Gastrocnemius medialis (tissue), 4 donors: ENCODE results near the gene MYBPH. TPM values are rescaled to one million over a fixed set of nuclear protein-coding genes. Genes with fewer than 3 reads are reported as not detected.

Experiments
- ATAC-seq, 2 donors: fragments of 150-250 bp; one replicate each; pipeline ENCODE4 v1.9.1; 2016
- DNase-seq, 2 donors: peaks; one replicate each; pipeline ENCODE4 v3.0.0-alpha.2; 2019
- H3K27ac ChIP-seq, 4 donors: fragments of 200-600 bp; sonication (generic); 1 replicate in 1 of 4; 2 replicates in 3 of 4; pipeline ENCODE4 v1.5.1; 2016 to 2018; ENCODE audit warnings: mild to moderate bottlenecking in 2 of 4, moderate library complexity in 1 of 4
- H3K27me3 ChIP-seq, 3 donors: fragments of 200-600 bp; sonication (generic) in 2 of 3; 1 replicate in 1 of 3; 2 replicates in 2 of 3; pipeline versions ENCODE4 v1.5.1 to v1.6.0; 2016 to 2019; ENCODE audit warnings: mild to moderate bottlenecking in 1 of 3, moderate library complexity in 1 of 3
- H3K36me3 ChIP-seq, 2 donors: fragments of 200-600 bp; sonication (generic) in 1 of 2; one replicate each; pipeline ENCODE4 v1.5.1; 2017 to 2018
- H3K4me1 ChIP-seq, 2 donors: fragments of 200-600 bp; sonication (generic) in 1 of 2; one replicate each; pipeline ENCODE4 v1.5.1; 2016 to 2017; ENCODE audit warnings: mild to moderate bottlenecking in 2 of 2
- H3K4me3 ChIP-seq, 4 donors: fragments of 200-600 bp; sonication (generic) in 3 of 4; 1 replicate in 1 of 4; 2 replicates in 3 of 4; pipeline ENCODE4 v1.5.1; 2016 to 2019; ENCODE audit warnings: mild to moderate bottlenecking in 2 of 4
- H3K9me3 ChIP-seq, 3 donors: fragments of 200-600 bp; sonication (generic) in 2 of 3; 1 replicate in 1 of 3; 2 replicates in 2 of 3; pipeline ENCODE4 v1.5.1; 2016 to 2019
- POLR2A ChIP-seq, 2 donors: fragments of 450-650 bp; IDR thresholded peaks; one replicate each; pipeline ENCODE4 v1.6.1; 2017; ENCODE audit warnings: antibody characterized with exemption in 2 of 2, mild to moderate bottlenecking in 2 of 2, moderate library complexity in 2 of 2
- in situ Hi-C, 4 donors: fragments of 200-750 bp; cut with MboI; loops; one replicate each; pipeline versions ENCODE4 v1.15.0 to v1.8.0; 2017; ENCODE audit warnings: low sequenced_read_pairs in 4 of 4
- intact Hi-C: fragments of 100-400 bp; cut with DNase I; formaldehyde crosslinking; loops from one replicate; pipeline ENCODE4 v1.15.1; 2023; ENCODE audit warnings: low total_unique reads
- total RNA-seq, 4 donors: library from RNA; depleted of rRNA; stranded (reverse); fragments of >200 nt; gene quantifications; one replicate each; pipeline versions ENCODE4 v1.1.0 to v1.2.3, GENCODE V29; 2016
- TF ChIP-seq, protein P1 (sequence below), 5 experiments: fragments of 450-650 bp in 3 of 5; fragments of 200-600 bp in 2 of 5; sonication (generic) in 2 of 5; IDR thresholded peaks in 4 of 5; conservative IDR thresholded peaks in 1 of 5; 1 replicate in 4 of 5; 2 replicates in 1 of 5; pipeline ENCODE4 v1.5.1; 2016 to 2019; ENCODE audit warnings: antibody characterized with exemption in 5 of 5, mild to moderate bottlenecking in 3 of 5, moderate library complexity in 3 of 5

Gene MYBPH
- total RNA-seq, 4 donors from 2014 or later = 7.4 to 260 (median 45.5) TPM

DNA sequence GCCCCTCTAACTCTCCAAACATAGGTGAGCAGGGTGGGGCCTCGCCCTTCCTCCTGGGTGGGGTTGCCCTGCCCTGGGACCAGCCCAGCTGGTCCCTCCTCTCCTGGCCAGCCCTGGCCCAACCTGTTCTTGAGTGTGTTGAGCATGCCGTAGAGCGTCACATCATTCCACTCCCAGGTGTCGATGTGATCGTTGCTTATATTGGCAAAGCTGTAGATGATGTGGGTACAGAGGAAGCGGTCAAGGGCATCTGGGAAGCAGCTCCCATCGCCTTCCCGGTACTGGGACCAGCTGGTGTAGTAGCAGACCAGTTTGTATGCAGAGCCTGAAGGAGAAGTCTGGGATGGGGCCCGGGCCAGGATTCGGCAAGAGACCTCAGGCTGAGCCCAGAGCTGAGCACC lies 9.4 kb upstream of the MYBPH start:
- intact Hi-C loops = no loop called here
- no peak for ATAC-seq
- no peak for TF ChIP-seq POLR2A (IDR thresholded peaks at IDR 0.05)
- TF ChIP-seq, protein P1, sequence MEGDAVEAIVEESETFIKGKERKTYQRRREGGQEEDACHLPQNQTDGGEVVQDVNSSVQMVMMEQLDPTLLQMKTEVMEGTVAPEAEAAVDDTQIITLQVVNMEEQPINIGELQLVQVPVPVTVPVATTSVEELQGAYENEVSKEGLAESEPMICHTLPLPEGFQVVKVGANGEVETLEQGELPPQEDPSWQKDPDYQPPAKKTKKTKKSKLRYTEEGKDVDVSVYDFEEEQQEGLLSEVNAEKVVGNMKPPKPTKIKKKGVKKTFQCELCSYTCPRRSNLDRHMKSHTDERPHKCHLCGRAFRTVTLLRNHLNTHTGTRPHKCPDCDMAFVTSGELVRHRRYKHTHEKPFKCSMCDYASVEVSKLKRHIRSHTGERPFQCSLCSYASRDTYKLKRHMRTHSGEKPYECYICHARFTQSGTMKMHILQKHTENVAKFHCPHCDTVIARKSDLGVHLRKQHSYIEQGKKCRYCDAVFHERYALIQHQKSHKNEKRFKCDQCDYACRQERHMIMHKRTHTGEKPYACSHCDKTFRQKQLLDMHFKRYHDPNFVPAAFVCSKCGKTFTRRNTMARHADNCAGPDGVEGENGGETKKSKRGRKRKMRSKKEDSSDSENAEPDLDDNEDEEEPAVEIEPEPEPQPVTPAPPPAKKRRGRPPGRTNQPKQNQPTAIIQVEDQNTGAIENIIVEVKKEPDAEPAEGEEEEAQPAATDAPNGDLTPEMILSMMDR (IDR thresholded peaks at IDR 0.05 in 4 of 5, conservative IDR thresholded peaks at IDR 0.05 in 1 of 5) = no peak
- in situ Hi-C loops = no loop called here
- Histone ChIP-seq H3K27me3 (no peaks in the 10 kb centered on the region), H3K27ac (no peak overlapping the region), H3K4me3 (no peak overlapping the region), H3K36me3 (no peaks in the 10 kb centered on the region), H3K9me3 (no peaks in the 10 kb centered on the region), H3K4me1 (peaks cover 8 to 12% of the 10 kb centered on the region in 2 donors)
- DNase-seq = no peak

DNA sequence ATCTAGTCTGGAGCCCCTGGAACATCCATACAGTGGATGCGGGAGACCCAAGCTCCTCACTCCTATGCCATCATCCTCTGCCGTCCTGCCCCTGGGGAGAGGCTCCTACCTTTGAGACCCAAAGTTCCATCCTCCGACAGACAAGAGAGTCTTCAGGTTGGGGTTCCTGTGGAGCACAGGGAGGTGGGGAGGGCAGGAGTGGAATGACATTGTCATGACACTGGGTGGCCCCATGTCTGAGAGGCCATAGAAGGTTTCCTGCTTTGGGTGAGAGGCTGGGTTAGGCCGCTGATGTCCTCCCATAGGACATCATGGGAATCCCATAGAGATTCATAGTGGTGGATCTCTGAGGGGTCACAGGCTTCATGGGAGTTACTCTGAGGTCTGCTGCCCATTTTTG lies 8.8 kb upstream of the MYBPH start:
- intact Hi-C loops = no loop called here
- no peak overlapping the region for H3K4me3 ChIP-seq
- no peaks in the 10 kb centered on the region for H3K27me3 ChIP-seq
- H3K9me3 ChIP-seq = no peaks in the 10 kb centered on the region
- peaks cover 8 to 12% of the 10 kb centered on the region in 2 donors for H3K4me1 ChIP-seq
- ATAC-seq (no peak), DNase-seq (no peak)
- no peak overlapping the region for H3K27ac ChIP-seq
- H3K36me3 ChIP-seq = no peaks in the 10 kb centered on the region
- in situ Hi-C loops = no loop called here
- no peak for TF ChIP-seq POLR2A (IDR thresholded peaks at IDR 0.05)
- TF ChIP-seq, protein P1 (IDR thresholded peaks at IDR 0.05 in 4 of 5, conservative IDR thresholded peaks at IDR 0.05 in 1 of 5) = no peak

DNA sequence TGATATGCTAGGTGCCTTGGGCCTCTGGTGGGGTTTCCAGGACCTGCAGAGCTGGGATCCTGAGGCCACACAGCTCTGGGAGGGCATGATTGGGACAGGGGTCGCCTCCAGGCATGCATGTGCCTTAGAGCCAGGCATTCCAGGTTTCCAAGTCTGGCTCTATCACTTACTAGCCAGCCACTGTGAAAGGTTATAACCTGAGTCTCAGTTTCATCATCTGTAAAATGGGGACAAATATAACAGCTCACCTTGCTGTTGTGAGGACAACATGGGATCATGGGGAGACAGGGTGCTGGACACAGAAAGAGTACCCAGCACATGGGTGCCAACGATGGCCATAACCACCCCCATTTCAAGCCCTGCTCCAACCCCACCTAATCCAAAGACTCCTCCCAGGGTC lies 8.2 kb upstream of the MYBPH start:
- intact Hi-C loops = no loop called here
- in situ Hi-C loops = no loop called here
- ATAC-seq (no peak), DNase-seq (no peak)
- Histone ChIP-seq H3K4me3 (no peak overlapping the region), H3K9me3 (no peaks in the 10 kb centered on the region), H3K4me1 (peaks cover 8 to 12% of the 10 kb centered on the region in 2 donors), H3K27me3 (no peaks in the 10 kb centered on the region), H3K36me3 (no peaks in the 10 kb centered on the region), H3K27ac (no peak overlapping the region)
- TF ChIP-seq, protein P1 (IDR thresholded peaks at IDR 0.05 in 4 of 5, conservative IDR thresholded peaks at IDR 0.05 in 1 of 5) = no peak

DNA sequence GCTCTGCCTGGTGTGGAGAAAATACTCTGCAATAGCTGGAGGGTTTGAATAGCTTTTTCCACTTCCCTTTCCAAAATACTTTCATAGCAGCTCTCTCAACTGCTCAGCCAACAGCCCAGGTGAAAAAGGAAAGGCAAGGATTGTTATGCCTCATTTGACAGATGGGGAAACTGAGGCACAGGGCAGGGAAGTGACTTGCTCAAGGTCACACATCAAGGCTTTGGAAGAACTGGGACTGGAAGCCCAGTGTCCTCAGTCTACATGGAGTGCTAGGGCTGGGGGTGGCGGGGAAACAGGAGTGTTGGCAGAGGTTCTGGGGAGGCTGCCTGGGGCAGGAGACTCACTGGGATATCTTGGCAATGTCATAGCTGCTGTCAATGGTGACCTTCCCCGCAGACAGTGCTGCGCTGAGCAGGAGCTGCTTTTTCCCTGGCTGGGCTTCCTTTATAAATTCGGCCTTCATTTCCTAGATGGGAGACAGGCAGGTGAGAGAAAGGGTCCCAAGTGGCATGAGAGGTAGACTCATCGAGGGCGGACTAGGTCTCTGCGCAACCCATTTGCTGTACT lies 6.8 kb upstream of the MYBPH start:
- no peak for ATAC-seq
- DNase-seq = no peak
- no peak for TF ChIP-seq POLR2A (IDR thresholded peaks at IDR 0.05)
- TF ChIP-seq, protein P1 (IDR thresholded peaks at IDR 0.05 in 4 of 5, conservative IDR thresholded peaks at IDR 0.05 in 1 of 5) = no peak
- Histone ChIP-seq H3K9me3 (no peaks in the 10 kb centered on the region), H3K27me3 (no peaks in the 10 kb centered on the region), H3K4me1 (peaks cover 15 to 23% of the 10 kb centered on the region in 2 donors), H3K36me3 (no peaks in the 10 kb centered on the region), H3K27ac (no peak overlapping the region), H3K4me3 (no peak overlapping the region)
- in situ Hi-C loops (no loop called here), intact Hi-C loops (no loop called here)
